GM12875 (cell line): ENCODE results near the gene PAX9.

ENCODE experiments used
- H3K4me3 ChIP-seq: one replicate; pipeline ENCODE4 v1.5.1; 2011; ENCODE audit warnings: low read depth, low read length, control low read depth
- TF ChIP-seq, protein P1 (sequence below): IDR thresholded peaks from 2 replicates; pipeline ENCODE4 v1.5.1; 2011; ENCODE audit warnings: low read depth, mild to moderate bottlenecking, control low read depth, inconsistent platforms, low read length, moderate library complexity, borderline replicate concordance; ENCODE audit not compliant: insufficient read depth

Gene PAX9

DNA sequence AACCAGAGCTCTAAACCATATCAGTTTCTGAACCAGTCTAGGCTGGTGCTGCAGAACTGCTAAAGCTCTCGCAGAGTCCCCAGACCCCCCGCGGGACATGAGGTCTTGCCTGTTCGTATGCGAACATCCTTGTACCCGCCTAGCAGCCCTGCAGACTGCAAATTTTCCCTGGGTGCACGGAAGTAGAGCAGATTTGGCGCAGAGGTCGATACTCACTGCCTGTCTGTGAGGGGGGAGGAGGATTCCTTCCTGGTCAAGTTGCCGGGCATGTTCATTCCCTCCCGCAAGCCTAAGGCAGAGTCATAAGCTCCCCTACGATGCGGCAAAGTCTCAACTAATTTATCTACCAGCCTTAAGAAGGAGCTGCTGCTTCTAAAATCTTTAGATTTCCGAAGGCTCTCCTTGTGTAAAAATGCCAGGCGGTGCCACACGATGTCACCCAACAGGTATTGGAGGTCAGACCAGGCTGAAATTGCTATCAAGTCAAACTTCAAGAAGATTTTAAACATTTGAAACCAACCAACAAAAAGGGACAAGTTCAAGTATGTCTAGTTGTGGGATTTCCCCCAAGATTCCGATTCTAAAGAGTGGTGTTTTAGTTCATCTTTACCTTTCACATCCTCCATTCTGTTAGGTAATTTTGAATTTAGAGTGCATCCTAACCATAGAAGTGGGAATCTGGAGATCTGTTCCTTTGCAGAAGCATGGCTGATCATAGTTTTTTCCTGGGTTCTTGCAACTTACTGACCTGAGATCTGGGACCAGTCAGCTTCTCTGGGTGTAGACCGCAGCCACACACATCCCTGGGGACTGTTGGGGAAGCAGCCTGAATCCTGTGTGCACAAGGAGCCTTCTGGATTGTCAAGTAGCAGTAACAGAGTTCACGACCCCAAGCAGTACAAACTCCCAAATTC, 1.6 kb upstream of the PAX9 start:
- no peak overlapping the region for H3K4me3 ChIP-seq

DNA sequence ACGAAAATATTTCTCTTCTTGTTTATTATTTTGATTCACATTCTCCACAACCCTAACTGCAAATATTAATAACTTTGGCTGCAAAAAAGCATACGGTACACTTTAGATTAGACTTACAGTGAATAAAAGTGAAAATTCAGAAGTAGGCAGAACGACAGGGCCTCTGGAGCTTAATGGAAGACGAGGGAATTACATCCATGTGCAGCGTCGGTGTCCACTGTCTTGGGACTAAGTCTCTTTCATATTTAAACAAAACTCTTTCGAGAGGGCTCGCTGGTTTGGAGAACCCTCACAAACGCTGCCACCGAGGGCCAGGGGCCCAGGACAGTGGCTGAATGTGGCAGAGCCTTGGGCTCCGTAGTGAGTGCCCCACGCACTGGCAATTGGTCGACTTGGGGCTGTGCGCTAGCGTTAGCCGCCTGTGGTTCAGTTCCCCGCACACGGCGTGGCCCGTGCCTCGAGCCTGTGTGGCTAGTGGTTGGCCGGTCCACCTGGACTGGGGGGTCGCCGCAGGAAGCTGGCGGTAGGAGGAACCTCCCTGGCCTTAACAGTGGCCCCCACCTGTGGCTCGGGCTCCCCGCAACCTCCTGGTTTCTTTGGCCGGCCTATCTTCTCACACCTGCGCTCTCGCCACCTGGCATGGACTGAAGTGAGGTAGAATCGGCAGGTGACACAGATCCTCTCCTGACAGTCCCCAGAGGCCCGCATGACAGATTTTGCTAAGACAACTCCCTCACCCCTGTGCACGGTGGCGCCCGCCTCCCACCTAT, 739 bp upstream of the PAX9 start:
- TF ChIP-seq, protein P1, sequence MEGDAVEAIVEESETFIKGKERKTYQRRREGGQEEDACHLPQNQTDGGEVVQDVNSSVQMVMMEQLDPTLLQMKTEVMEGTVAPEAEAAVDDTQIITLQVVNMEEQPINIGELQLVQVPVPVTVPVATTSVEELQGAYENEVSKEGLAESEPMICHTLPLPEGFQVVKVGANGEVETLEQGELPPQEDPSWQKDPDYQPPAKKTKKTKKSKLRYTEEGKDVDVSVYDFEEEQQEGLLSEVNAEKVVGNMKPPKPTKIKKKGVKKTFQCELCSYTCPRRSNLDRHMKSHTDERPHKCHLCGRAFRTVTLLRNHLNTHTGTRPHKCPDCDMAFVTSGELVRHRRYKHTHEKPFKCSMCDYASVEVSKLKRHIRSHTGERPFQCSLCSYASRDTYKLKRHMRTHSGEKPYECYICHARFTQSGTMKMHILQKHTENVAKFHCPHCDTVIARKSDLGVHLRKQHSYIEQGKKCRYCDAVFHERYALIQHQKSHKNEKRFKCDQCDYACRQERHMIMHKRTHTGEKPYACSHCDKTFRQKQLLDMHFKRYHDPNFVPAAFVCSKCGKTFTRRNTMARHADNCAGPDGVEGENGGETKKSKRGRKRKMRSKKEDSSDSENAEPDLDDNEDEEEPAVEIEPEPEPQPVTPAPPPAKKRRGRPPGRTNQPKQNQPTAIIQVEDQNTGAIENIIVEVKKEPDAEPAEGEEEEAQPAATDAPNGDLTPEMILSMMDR: no peak
- peak overlapping the region; percentile 7 for H3K4me3 ChIP-seq

More for the DNA sequence above, 1.6 kb upstream of the PAX9 start:
- TF ChIP-seq, protein P1: no peak

DNA sequence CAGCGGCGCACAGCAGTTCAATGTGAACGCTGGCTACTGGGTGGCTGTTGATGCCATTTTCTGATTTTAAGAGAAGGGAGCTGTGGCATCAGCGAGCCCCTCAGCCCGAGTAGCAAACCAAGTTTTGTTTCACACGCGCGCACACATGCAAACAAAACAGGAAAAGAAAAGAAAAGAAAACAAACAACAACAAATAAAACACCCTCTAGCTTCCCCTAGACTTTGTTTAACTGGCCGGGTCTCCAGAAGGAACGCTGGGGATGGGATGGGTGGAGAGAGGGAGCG, 540 bp downstream of the PAX9 start:
- peak overlapping the region; percentile 34 for H3K4me3 ChIP-seq
- TF ChIP-seq, protein P1: no peak

DNA sequence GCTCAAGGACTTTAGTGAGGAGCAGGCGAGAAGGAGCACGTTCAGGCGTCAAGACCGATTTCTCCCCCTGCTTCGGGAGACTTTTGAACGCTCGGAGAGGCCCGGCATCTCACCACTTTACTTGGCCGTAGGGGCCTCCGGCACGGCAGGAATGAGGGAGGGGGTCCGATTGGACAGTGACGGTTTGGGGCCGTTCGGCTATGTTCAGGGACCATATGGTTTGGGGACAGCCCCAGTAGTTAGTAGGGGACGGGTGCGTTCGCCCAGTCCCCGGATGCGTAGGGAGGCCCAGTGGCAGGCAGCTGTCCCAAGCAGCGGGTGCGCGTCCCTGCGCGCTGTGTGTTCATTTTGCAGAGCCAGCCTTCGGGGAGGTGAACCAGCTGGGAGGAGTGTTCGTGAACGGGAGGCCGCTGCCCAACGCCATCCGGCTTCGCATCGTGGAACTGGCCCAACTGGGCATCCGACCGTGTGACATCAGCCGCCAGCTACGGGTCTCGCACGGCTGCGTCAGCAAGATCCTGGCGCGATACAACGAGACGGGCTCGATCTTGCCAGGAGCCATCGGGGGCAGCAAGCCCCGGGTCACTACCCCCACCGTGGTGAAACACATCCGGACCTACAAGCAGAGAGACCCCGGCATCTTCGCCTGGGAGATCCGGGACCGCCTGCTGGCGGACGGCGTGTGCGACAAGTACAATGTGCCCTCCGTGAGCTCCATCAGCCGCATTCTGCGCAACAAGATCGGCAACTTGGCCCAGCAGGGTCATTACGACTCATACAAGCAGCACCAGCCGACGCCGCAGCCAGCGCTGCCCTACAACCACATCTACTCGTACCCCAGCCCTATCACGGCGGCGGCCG, 1.1 kb downstream of the PAX9 start:
- TF ChIP-seq, protein P1: no peak
- H3K4me3 ChIP-seq: peak overlapping the region; percentile 34

DNA sequence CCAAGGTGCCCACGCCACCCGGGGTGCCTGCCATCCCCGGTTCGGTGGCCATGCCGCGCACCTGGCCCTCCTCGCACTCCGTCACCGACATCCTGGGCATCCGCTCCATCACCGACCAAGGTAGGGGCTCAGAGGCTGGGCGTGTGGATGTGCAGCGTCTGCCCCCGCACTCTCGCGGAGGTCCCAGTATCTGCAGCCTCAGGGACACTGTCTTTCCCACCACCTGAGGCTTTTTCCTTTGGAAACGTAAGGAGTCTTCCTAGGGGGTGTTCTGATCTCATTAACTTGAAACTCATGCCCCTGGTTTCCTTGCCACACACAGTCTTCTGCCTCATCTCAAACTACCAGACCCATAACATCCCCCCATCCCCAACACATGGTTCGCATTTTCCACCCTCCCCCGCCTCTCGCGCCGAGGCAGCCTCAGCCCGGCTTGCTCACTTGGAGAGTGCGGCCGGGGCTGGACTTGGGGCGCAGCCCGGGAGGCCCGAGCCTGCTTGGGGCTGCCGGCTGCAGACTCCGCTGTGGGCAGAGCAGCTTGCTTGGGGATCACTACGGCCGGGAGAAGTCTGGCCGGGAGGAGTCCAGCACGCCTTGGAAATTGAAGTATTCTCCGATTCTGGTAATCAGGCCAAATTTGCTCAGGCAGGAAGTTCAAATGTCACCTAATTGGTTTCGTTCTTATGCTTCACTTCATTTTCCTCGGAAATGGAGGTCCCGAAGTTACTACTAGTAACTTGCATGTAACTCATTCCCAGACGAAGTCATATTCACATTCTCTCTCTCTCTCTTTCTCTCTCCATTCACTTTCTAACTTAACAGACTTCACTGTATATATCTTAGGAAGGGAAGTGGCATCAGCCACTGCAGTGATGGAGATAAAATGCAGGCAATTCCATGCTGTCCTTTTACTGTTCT, 2.0 kb downstream of the PAX9 start:
- peak overlapping the region; percentile 34 for H3K4me3 ChIP-seq
- TF ChIP-seq, protein P1: no peak

DNA sequence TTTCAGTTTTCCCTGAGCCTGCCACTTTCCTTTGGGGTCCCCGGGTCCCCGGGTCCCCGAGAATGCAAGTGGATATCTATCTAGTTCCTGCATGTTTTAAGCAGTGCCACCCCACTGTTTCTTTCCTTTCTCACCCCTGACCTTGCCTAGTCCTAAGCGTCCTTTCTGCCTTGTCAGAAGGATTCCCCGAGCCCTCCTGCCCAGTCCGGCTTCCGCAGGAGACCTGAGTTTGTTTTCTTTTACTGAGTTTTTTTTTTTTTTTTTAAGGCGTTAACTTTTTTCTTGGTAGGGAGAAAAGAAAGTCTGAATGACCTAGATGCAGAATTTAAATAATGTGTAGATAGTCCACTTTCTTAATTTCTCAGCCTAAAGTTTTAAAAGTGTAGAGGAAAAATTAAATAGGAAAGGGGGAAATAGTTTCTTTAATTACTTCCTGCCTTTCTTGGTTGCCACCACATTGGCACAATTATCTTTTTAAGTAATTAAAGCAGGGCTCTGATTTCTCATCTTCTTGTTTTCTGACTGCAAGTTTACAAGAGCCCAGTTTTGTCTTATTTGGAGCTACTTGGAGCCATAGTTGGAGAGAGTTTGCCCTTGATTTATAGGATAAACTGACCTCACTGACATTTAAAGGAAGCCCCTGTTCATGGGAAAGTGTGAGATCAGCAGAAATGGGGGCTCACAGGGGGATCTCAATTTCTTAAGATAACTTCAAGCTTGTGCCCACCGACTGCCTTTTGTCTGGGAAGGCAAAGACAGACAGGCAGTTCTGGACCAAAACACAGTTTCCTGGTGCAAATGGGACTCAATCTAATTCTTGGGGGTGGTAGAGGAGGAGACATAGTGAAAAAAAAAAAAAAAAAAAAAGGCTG, 2.9 kb downstream of the PAX9 start:
- TF ChIP-seq, protein P1: no peak
- H3K4me3 ChIP-seq: no peak overlapping the region
